ENCODE measurements around the gene COL23A1.

GRCh38 chr5:178577944-178578343 lies 12.2 kb downstream of the COL23A1 start:
- no peak for TF ChIP-seq POLR2A (IDR thresholded peaks at IDR 0.05; ENCODE audit: low read length)
- no peak for TF ChIP-seq GATA1 (IDR thresholded peaks at IDR 0.05; ENCODE audit: low read depth, low read length)
